GM19455 (cell line): Measurements from ENCODE around the gene NGEF.

ENCODE experiments used
- ATAC-seq: cut with Tn5 transposase; IDR thresholded peaks from one replicate; pipeline ENCODE4 v1.9.1; 2021; ENCODE audit not compliant: unreplicated experiment

NGEF gene

DNA sequence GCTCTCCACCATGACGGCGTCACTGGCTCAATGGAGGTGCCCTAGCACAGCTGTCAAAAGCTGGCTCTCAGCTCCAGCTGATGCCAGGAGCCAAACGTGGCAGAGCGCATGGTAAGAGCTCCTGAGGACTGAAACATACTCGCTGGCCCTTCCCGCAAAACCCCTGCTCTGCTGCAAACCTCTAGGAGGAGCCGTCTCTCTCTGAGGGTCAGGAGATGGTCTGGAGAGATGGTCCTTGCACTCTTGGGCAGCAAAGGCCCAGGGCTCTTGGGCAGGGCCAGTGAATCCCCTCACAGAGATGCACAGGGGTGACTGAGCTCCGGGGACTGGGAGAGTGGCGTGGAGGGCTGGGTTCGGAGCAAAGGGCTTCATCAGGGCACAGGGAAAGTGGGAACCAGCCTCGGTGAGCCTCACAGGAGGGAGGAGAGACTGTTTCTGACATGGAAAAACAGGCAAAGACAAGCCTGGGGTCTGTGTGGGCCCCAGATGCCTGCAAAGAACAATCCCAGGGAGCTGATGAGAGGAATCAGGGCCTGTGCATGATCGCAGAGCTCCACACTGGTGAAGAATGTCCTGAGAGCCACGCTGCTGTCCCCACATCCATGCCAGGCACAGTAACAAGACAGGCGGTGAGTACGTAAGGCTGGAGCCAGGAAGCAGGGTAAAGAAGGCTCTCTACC, 125.7 kb downstream of the NGEF start:
- ATAC-seq: no peak

DNA sequence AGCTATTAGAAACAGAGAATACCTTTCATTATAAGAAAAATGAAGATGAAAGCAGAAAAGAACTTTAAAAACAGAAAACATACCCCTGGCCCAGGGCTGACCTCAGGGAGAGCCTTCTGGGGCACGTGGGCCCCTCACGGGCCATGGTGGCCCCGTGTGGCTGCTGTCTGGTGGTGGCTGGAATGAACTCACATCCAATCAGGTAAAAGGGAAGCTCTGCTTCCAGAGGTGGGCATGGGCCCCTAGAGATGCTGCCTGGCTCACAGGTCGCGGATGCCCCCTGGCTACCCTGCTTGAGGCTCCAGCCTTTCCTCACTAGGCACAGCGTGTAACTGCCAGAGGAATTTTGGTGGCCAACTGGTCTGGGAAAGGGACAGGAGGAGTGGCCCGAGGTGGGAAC, 126.4 kb downstream of the NGEF start:
- ATAC-seq: no peak

DNA sequence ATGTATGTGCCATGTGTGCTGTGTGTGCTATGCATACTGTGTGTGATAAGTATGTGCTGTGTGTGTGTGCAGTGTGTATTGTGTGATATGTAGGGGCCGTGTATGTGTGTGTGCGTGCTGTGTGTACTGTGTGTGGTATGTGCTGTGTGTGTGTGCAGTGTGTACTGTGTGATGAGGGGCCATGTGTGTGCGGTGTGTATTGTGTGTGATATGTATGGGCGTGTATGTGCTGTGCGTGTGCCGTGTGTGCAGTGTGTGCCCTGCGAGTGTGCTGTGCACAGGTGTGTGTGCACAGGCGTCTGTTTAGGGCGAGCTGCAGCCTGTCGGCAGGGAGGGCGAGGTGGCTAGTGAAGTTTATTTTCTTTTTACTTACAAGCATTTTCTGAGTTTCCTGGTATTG, 126.9 kb downstream of the NGEF start:
- no peak for ATAC-seq

DNA sequence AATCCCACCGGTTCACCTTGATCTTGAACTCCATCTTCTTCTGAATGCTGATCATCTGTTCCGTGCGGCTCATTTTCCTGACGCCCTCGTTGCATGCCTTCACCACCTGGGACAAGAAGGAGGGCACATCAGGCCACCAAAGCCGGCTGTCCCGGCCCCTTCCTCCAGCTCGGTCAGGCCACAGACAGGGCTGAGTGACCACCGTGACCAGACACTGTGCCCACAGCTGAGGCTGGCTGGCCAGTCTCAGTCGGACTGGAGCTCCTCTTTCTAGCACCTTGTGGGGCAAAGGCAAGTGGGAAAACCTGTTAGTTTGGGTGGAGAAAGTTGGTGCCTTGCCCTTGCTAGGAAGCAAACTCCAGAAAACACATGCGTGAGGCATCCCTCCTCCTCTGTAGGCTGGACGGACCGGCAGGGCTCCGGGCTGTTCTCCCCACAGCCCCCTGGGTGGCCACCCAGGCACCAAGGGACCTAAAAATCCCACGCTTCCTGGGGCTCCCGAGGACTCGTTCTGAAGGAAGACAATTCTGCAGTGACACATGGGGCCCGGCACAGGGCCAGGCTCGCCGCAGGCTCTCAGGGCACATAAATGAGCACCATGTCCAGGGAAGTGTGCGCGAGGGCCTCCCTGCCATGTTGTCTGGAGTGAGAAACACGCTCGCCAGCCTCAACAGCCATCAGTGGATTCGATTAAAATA, 127.6 kb downstream of the NGEF start:
- no peak for ATAC-seq

DNA sequence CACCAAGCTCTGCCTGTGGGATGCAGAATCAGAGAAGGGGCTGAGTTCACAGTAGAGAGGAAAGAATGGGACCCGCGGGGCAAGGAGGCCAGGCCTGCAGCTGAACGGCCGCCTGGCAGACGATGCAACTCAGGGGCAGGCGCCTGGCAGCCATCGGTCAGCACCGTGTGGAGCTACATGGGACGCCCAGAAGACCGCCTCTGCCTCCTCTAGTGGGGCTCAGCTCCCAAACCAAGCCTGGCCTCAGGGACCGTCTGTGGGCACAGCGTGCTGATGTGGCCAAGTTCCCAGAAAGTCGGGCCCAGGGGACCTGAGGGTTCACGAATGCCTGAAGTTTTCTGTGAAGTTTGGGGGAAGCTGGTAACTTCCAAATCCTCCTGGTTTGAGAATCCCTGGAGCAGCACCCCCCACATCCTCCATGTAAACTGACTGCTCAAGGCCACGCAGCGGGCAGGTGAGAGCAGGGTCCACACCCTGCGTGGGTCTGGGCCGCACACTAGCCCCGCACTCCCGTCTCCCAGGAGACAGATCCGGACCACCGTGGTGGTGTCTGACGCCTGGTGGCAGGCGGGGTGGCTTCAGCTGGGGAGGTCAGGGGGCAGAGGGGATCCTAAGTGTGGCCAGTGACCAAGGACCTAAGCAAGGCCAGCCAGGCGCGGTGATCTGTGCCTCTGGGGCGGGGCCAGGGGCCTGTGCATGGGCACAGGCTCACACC, 128.3 kb downstream of the NGEF start:
- ATAC-seq: no peak

DNA sequence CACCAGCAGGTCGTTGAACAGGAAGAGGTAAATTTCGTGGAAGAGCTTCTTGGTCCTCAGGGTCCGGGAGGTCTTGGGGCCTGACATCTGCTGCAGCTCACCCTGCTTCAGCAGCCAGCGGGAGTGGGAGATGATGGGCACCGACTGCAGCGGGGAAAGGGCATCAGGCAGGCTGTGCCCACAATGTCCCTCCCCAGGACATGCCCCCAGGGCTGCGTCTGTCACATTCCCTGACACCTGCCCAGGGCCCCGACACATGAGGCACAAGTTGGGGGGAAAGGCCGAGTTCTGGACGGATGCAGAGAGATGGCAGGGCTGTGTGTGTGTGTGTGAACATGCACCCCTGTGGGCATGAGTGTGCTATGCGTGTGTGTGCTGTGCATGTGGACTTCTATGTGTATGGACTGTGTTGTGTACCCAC, 129.0 kb downstream of the NGEF start:
- no peak for ATAC-seq

DNA sequence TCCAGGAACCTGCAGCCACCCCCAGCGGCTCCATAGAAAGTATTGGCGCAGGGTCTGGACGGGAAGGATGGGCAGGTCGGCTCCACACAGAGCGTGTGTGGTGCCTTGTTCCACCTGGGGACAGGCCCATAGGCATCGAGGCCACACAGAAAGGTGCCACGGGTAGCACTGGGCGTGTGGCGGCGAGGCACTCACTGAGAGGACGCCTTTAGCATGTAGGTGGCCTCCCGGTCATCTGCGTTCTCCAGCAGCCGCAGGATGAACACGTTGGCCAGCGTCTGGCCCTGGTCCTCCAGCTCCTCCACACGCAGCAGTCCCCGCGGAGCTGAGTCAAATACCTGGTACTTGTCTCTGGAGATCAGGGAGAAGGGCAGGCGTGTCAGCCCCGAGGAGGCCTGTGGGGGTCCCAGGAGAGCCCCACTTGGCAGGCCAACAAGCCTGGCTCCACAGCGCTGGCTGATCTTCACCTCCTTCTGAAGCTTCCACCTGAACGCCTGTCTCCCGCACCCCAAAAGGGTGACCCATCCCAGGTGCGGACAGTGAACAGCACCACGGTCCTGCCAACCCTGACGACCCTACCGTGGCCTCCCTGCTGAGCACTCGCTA, 129.8 kb downstream of the NGEF start:
- no peak for ATAC-seq

DNA sequence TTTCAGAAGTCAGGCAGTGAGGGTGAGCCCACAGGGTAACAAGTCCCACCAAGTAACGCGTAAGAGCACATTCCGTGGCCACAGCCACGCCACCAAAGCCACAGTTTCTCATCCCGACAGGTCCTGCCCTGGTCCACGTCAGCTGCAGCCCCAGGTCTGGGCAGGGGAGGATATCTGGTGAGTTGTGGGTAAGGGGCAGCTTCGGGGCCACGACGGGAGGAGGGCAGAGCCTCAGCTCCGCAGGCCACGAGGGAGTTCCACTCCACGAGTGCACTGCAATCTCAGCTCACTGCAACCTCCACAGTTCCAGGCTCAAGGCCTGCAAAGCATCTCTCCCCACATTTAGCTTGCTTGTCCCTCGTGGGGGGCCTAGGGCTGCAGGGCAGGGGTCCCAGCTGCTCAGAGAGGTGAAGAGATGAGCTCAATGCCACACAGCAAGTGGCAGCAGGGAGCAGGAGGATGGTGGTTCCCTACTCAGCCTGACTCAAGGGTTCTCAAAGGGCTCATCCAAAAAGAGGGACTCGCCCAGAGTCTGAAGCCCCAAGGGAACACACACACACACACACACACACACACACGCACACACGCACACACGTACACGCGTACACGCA, 130.4 kb downstream of the NGEF start:
- no peak for ATAC-seq

DNA sequence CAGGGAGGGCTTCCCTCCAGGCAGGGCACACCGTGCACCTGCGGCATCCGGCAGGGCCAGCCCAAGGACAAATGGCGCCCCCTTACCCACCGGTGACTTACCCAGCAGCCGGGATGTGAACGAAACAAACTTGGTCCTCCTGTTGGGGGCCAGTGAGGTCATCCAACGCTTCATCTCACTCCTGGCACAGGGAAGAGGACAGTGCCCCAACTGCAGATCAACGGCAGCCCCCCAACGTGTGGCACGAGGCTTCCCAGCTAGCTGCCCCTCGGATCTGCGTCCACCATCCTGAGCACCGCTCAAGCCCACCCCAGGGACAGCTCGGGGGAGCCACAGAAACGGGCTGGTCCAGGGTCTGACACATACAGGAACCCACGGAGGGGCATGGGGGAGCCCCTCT, 131.0 kb downstream of the NGEF start:
- no peak for ATAC-seq

DNA sequence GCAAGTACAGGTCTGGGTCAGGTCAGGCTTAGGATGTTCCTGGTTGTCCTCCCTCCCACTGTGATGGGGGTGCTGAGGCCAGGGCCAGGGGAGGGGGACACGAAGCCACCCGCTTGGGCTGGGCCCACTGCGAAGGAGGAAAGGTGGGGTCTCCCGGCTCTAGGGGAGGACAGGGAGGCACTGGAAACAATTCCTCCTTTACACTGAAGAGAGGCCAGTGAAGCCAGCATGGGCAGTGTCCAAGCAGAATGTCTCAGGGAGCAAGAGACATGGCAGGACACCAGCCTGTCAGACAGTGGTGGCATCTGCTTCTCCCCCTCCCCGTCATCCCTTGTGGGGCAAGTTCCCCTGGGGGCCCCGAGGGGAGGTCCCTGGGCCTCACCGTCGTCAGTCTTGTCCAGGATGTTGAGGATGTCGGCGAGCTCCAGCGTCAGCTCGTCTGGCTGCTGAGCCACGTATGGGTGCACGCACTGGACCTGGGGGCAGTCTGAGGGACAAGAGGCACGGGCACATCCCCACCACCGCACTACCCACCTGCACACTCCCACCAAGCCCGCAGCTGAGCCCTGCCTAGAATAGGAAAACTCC, 132.2 kb downstream of the NGEF start:
- ATAC-seq: no peak

DNA sequence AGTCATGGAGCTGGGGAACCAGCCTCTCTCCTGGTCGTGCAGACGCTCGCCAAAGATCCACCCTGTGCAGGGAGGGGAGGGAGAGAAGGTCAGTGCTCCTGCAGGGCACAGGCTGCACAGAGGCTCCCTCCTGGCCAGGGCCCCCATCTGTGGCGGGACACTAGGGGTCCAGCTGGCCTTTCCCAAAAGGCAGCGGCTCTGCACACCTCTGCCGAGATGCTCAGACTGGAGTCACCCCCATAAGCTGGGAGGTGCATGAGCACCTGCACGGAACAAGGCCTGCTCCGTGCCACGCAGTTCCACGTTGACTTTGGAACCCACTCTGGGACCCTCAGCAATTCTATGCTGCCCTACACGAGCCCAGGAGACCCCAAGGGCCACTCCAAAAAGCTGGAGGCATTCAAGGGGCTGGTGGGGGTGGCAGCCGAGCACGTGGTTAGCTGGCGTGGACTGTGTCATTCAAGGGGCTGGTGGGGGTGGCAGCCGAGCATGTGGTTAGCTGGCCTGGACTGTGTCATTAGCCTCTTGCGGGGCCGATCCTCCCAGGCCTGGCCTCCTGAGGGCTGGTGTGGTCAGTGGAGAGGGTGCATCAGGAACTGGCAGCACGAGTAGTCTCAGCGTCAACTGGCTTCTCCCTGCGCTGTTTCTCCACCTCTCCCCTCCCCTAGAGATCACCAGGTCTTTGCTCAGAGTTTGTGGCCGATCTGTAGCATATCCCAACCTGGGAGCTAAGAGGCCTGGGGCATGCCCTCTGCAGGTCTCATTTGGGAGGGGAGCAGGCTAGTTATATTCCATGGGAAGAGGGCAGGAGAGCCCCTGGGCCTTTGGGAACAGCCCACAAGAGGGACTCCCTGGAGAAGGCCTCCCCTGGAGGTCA, 133.2 kb downstream of the NGEF start:
- ATAC-seq: no peak

DNA sequence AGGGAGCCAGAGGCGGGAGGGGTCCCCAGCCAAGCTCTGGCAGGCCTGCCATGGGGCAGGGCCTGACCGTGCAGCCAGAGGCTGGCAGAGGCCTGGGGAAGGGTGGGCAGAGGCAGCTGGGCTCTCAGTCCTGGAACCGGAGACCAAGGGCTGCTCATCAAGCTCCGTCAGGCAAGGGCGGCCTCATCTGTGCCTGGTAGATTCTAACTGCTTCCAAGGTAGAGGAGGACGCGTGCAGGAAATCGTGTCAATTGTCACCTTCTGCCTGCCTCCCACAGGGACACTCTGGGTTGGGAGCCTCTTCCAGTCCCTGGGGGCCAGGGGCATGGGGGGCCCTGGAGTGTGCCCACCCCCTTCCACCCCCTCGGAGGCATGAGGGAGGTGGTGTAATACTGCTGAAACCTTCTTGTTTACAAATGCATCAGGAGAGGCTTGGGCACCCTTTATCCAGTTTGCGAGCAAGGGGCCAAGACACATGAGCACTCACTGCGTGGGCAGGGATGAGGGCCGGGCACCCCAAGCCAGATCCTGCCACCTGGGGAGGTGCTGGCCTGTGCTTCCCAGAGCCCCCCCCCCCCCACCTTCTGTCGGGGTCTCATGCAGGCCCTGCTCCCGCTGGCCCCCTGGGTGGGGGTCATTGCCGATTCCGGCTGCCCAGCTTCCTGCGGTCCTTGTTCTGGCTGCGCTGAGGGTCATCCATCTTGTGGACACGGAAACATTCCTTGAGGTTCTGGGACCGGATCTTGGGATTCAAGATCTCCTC, 134.0 kb downstream of the NGEF start:
- no peak for ATAC-seq

DNA sequence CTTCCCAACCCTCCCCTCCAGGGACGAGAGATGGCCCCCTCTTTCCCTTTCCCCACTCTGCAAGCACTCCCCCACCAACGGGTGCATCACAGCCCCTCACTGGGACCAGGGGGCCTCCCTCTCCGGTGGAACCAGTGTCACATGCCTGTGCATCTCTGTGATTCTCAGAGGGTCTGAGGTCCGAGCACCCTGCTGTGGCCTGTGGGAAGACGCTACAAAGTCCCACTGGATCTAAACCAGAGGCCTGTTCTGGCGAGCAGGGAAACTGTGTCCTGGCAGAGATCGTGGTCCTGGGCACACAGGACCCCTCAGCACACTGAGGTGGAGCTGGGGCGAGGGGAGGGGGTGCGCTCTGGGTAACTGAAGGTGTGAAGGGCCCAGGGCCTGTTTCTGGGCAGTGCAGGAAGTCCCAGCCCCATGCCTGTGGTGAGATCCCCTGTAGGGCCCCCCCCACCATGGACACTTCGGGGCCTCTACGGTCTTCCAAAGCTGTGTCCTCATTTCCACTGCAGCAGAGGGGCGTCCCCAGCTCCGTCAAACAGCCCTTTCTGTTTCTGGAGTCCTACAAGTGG, 135.0 kb downstream of the NGEF start:
- ATAC-seq: no peak

DNA sequence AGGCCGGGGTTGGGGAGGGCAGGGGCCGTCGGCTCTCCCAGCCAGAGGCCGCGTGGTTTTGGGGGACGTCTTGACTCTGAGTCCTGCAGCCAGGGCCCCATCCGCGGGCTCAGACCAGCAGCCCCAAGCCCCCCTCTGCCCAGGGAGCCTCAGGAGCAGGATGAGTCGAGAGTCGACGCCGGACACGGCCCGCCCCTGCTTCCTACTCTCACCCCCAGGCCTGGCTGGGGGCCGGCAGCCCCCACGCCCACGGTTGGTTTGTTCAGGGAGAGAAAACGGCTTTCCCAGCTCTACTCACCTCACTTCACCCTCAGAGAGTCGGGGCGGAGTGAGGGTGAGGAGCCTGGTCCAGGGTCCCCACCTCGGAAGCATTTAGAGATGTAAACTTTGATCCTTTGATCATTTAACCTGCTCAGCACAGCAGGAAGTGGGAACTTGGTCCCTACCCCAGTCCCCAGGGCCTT, 136.0 kb downstream of the NGEF start:
- ATAC-seq: no peak

DNA sequence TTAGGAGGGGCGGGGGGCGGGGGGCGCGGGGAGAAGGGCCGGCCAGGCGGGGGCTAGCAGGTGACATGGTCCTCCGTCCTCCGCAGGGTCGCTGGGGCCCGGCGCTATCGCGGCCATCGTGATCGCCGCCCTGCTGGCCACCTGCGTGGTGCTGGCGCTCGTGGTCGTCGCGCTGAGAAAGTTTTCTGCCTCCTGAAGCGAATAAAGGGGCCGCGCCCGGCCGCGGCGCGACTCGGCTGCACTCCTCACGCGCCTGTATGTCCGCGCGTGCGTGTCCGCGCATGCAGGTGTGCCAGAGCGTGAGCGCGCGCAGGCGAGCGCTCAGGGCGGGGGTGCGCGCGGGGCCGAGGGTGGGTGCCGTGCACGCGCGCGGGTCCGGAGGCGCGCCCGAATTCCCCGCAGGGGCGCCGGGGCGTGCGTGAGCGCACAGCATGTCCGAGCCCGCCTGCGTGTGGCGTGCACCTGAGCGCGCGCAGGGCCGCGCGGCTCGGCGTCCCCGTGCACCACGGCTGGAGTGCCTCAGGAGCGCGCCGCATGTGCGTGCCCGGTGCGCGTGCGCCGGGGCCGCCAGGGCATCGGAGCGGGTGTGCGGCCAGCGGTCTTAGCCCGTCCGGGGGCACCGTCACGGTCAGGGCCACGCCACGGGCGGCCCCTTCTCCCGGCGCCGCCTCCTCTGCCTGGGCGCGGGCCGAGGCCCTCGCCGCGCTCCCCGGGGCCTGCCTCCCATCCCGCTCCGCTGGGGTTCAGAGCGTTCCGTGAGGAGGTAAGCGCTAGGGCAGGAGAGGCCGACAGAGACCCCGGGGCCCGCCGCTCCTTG, 136.7 kb downstream of the NGEF start:
- no peak for ATAC-seq

DNA sequence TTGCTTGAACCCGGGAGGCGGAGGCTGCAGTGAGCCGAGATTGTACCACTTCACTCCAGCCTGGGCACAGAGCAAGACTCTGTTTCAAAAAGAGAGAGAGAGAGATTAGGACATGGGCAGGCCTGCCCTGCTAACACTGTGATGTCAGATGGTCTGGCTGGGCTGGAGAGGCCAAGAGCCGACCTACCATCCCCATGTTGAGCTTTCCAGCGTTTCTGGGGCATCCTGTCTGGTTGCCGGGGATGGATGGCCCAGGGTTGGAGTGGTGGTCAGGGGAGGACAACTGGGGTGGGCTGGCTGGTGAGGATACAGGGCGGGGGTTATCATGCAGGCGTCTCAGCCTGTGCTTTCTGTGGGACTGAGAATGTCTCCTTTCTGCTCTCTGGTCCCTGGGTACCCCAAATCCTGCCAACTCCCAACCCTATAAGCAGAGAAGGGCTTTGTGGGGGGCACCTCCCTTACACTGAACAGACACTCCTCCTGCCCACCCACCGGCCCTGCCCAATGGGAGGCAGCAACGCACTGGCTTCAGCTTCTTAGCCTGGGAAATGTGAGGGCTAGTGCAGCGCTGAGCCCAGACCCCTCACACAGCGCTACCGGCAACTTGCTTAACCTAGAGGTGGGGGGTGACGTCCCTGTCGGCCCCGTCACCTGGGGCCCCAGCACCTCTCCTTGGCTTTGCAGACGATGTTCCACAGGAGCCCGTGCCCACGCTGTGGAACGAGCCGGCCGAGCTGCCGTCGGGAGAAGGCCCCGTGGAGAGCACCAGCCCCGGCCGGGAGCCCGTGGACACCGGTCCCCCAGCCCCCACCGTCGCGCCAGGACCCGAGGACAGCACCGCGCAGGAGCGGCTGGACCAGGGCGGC, 137.6 kb downstream of the NGEF start:
- ATAC-seq: no peak

DNA sequence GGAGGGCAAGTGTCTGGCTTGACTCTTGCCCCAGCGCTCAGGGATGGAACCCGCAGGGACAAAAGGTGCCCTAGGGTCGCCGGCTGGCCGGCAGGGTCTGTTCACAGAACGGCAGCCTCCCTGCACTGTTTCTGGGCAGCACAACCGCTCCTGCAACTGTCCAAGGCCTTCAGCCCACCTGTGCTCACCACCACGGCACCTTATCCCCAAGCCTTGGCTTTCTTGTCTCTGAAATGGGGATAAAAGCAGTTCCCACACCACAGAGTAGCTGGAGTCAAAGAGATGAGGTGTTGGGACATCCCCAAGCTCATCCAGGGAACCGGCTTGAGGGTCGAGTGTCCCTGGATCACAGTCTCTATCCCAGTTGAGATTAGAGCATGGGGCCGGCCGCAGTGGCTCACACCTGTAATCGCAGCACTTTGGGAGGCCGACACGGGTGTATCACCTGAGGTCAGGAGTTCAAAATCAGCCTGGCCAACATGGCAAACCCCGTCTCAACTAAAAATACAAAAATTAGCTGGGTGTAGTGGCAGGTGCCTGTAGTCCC, 138.3 kb downstream of the NGEF start:
- no peak for ATAC-seq
